ENCODE measurements around the gene R3HDM1.
"Not testable (repeated sequence)": the region's sequence is repeated elsewhere in the genome, so short reads cannot be mapped to it uniquely, and the experiment has no call there.

DNA sequence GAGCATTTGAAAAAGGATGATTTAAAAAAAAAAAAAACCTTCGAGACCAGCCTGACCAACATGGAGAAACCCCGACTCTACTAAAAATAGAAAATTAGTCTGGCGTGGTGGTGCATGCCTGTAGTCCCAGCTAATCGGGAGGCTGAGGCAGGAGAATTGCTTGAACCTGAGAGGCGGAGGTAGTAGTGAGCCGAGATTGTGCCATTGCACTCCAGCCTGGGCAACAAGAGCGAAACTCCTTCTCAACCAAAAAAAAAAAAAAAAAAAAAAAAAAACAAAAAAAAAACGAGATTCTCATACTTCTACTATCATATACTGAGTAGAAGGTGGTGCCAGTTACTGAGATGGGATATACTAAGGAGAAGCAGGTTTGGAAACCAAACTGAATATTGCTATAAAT, 98.8 kb downstream of the R3HDM1 start:
- TF ChIP-seq, protein P1, sequence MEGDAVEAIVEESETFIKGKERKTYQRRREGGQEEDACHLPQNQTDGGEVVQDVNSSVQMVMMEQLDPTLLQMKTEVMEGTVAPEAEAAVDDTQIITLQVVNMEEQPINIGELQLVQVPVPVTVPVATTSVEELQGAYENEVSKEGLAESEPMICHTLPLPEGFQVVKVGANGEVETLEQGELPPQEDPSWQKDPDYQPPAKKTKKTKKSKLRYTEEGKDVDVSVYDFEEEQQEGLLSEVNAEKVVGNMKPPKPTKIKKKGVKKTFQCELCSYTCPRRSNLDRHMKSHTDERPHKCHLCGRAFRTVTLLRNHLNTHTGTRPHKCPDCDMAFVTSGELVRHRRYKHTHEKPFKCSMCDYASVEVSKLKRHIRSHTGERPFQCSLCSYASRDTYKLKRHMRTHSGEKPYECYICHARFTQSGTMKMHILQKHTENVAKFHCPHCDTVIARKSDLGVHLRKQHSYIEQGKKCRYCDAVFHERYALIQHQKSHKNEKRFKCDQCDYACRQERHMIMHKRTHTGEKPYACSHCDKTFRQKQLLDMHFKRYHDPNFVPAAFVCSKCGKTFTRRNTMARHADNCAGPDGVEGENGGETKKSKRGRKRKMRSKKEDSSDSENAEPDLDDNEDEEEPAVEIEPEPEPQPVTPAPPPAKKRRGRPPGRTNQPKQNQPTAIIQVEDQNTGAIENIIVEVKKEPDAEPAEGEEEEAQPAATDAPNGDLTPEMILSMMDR (IDR thresholded peaks at IDR 0.05), result not testable (repeated sequence)
- not testable (repeated sequence) for TF ChIP-seq POLR2A (IDR thresholded peaks at IDR 0.05)
